HL-60 (cell line): ENCODE data around the gene ARID5B.

Source experiments
- DNase-seq, 2 experiments: peaks; one replicate each; pipeline ENCODE4 v3.0.0-alpha.2; 2010 to 2020; ENCODE audit warnings: low read depth in 1 of 2, low spot score in 1 of 2
- H3K27ac ChIP-seq: fragments of 250-450 bp; sonication (Bioruptor Pico); replicated peaks from 2 replicates; pipeline ENCODE4 v1.5.1; 2020; ENCODE audit warnings: mild to moderate bottlenecking, moderate library complexity
- H3K27me3 ChIP-seq: fragments of 250-450 bp; sonication (Bioruptor Pico); 2 replicates; pipeline ENCODE4 v1.5.1; 2021; ENCODE audit warnings: mild to moderate bottlenecking, moderate library complexity; ENCODE audit not compliant: insufficient read depth, poor library complexity, severe bottlenecking
- H3K4me3 ChIP-seq: replicated peaks from 2 replicates; pipeline ENCODE4 v1.5.1; 2011; ENCODE audit warnings: mild to moderate bottlenecking, control low read depth, low read length; ENCODE audit not compliant: insufficient read depth
- GABPA ChIP-seq: IDR thresholded peaks from 2 replicates; pipeline ENCODE4 v1.6.1; 2012; ENCODE audit warnings: low read depth
- POLR2AphosphoS5 ChIP-seq: IDR thresholded peaks from 2 replicates; pipeline ENCODE4 v1.6.1; 2012; ENCODE audit warnings: low read depth
- SPI1 ChIP-seq: IDR thresholded peaks from 2 replicates; pipeline ENCODE4 v1.6.1; 2012; ENCODE audit warnings: low read depth, mild to moderate bottlenecking, borderline replicate concordance
- TF ChIP-seq, protein P1 (sequence below): IDR thresholded peaks from 2 replicates; pipeline ENCODE4 v1.6.1; 2012; ENCODE audit warnings: low read depth; ENCODE audit not compliant: insufficient replicate concordance
- TF ChIP-seq, protein P2 (sequence below): IDR thresholded peaks from one replicate; pipeline ENCODE4 v1.5.1; 2011; ENCODE audit warnings: low read length, control low read depth, inconsistent platforms; ENCODE audit not compliant: insufficient read depth

The ARID5B gene

DNA sequence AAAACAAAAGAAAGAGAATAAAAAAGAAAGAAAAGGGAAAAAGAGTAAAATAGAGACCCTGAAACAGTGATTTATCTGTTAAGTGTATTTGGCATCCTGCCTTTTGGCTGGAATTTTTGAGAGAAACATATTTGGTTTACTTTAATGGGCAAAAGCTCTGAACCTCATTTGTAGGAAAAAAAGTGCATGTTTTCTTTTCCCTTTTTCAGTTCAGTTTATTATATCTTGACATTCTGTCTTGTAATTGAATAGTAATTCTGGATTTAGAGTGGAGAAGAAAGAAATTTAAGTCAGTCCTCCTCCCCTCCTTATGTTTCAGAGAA lies 69.5 kb downstream of the ARID5B start:
- Histone ChIP-seq H3K27ac (no peak overlapping the region), H3K27me3 (no peaks in the 10 kb centered on the region), H3K4me3 (no peak overlapping the region)
- TF ChIP-seq, protein P1, sequence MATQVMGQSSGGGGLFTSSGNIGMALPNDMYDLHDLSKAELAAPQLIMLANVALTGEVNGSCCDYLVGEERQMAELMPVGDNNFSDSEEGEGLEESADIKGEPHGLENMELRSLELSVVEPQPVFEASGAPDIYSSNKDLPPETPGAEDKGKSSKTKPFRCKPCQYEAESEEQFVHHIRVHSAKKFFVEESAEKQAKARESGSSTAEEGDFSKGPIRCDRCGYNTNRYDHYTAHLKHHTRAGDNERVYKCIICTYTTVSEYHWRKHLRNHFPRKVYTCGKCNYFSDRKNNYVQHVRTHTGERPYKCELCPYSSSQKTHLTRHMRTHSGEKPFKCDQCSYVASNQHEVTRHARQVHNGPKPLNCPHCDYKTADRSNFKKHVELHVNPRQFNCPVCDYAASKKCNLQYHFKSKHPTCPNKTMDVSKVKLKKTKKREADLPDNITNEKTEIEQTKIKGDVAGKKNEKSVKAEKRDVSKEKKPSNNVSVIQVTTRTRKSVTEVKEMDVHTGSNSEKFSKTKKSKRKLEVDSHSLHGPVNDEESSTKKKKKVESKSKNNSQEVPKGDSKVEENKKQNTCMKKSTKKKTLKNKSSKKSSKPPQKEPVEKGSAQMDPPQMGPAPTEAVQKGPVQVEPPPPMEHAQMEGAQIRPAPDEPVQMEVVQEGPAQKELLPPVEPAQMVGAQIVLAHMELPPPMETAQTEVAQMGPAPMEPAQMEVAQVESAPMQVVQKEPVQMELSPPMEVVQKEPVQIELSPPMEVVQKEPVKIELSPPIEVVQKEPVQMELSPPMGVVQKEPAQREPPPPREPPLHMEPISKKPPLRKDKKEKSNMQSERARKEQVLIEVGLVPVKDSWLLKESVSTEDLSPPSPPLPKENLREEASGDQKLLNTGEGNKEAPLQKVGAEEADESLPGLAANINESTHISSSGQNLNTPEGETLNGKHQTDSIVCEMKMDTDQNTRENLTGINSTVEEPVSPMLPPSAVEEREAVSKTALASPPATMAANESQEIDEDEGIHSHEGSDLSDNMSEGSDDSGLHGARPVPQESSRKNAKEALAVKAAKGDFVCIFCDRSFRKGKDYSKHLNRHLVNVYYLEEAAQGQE: no peak
- TF ChIP-seq, protein P2, sequence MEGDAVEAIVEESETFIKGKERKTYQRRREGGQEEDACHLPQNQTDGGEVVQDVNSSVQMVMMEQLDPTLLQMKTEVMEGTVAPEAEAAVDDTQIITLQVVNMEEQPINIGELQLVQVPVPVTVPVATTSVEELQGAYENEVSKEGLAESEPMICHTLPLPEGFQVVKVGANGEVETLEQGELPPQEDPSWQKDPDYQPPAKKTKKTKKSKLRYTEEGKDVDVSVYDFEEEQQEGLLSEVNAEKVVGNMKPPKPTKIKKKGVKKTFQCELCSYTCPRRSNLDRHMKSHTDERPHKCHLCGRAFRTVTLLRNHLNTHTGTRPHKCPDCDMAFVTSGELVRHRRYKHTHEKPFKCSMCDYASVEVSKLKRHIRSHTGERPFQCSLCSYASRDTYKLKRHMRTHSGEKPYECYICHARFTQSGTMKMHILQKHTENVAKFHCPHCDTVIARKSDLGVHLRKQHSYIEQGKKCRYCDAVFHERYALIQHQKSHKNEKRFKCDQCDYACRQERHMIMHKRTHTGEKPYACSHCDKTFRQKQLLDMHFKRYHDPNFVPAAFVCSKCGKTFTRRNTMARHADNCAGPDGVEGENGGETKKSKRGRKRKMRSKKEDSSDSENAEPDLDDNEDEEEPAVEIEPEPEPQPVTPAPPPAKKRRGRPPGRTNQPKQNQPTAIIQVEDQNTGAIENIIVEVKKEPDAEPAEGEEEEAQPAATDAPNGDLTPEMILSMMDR: no peak
- no peak for TF ChIP-seq POLR2AphosphoS5
- TF ChIP-seq SPI1: no peak
- TF ChIP-seq GABPA: no peak
- DNase-seq: no peak

DNA sequence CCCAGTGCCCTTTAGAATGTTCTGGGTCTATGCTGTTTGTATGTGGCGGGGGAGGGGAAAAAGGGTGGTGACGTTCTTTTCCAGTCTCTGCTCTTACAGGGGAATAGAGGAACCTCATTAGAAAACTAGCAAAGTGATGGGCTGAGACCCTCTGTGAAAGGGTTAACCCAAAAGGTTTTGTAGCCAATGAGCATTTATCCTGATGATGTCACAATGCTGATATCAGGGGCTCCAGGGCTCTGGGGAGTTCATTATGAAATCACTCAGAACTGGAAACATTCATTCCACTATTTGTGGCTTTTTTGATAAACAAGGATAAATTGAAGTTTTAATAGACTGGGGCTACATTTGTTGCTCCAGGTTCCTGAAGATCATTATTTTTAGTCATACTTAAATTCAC lies 71.7 kb downstream of the ARID5B start:
- TF ChIP-seq SPI1 (no peak), POLR2AphosphoS5 (no peak), GABPA (no peak)
- TF ChIP-seq, protein P1: no peak
- TF ChIP-seq, protein P2: no peak
- Histone ChIP-seq H3K27ac (no peak overlapping the region), H3K27me3 (no peaks in the 10 kb centered on the region), H3K4me3 (no peak overlapping the region)
- DNase-seq: no peak

DNA sequence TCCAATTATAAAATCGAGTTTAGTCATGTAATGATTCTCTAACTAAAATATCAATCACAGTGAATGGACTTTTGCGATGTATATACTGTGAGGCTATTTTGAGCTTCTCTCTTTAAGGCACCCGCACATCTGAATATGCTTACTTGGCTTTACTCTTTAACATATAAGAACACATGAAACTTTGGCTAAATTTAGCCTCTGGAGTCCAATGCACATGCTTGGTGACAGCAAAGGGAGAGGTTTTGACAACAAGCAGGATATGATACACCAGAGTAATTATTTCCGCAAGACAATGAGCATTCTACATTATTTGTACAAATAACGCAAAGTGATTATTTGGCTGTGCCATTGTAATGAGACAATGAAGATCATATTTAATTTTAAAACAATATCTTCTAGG lies 72.4 kb downstream of the ARID5B start:
- Histone ChIP-seq H3K27ac (no peak overlapping the region), H3K4me3 (no peak overlapping the region), H3K27me3 (no peaks in the 10 kb centered on the region)
- no peak for DNase-seq
- no peak for TF ChIP-seq GABPA
- no peak for TF ChIP-seq POLR2AphosphoS5
- TF ChIP-seq, protein P1: no peak
- TF ChIP-seq, protein P2: no peak
- no peak for TF ChIP-seq SPI1
